HepG2 (cell line): ENCODE data around the gene RNF123. TPM values are rescaled to one million over a fixed set of nuclear protein-coding genes. Genes with fewer than 3 reads are reported as not detected.

Source experiments
- ATAC-seq: fragments of 200-7000 bp; cut with Tn5 transposase; 3 replicates; pipeline ENCODE4 v1.9.1; 2020; ENCODE audit warnings: mild to moderate bottlenecking, moderate library complexity
- BruUV-seq: library from RNA; stranded (reverse); fragments of 400-500 nt; replicated peaks from 2 replicates; lab custom pipeline; 2021; lab: Mats Ljungman, UMichigan
- CTCF ChIA-PET: fragments of 300-600 bp; formaldehyde crosslinking; extraction: SDS; loops from one replicate; lab custom pipeline; 2021; ENCODE audit warnings: low total read pairs, inconsistent platforms, low intra/inter-chr PET ratio; lab: Yijun Ruan, JAX
- POLR2A ChIA-PET: fragments of 350-600 bp; sonication (Branson Sonifier 250); formaldehyde crosslinking; loops from one replicate; lab custom pipeline; 2020; ENCODE audit warnings: antibody characterized with exemption, inconsistent platforms; lab: Yijun Ruan, JAX
- DNase-seq: peaks from one replicate; pipeline ENCODE4 v3.0.0-alpha.2; 2015; ENCODE audit warnings: low spot score
- FAIRE-seq: peaks from 3 replicates; lab custom pipeline; 2011; peaks lifted over from hg19 to GRCh38; lab: Jason Lieb, UNC
- H2AFZ ChIP-seq: one replicate; pipeline ENCODE4 v1.6.1; 2011; ENCODE audit warnings: low read length, inconsistent platforms
- H3K27ac ChIP-seq: fragments of 300-600 bp; 3 replicates; pipeline ENCODE4 v1.8.0; 2011; ENCODE audit warnings: mixed run types, mild to moderate bottlenecking, mixed read lengths, low read length, inconsistent platforms; ENCODE audit not compliant: insufficient read depth; ENCODE audit errors: extremely low read length
- H3K27me3 ChIP-seq, 2 experiments: fragments of 200-600 bp in 1 of 2; 2 replicates in 1 of 2; 3 replicates in 1 of 2; pipeline versions ENCODE4 v1.6.0 to v1.8.0; 2011; ENCODE audit warnings: low read length in 2 of 2, mild to moderate bottlenecking in 2 of 2, moderate library complexity in 2 of 2, inconsistent platforms in 1 of 2; ENCODE audit not compliant: insufficient read depth in 2 of 2, control insufficient read depth in 1 of 2
- H3K36me3 ChIP-seq, 2 experiments: fragments of 200-600 bp in 1 of 2; replicated peaks in 1 of 2; 2 replicates in 1 of 2; 3 replicates in 1 of 2; pipeline versions ENCODE4 v1.5.1 to v1.8.0; 2011; ENCODE audit warnings: low read length in 2 of 2, inconsistent platforms in 1 of 2; ENCODE audit not compliant: insufficient read depth in 2 of 2, control insufficient read depth in 1 of 2
- H3K4me1 ChIP-seq: 2 replicates; pipeline ENCODE4 v1.5.1; 2012; ENCODE audit warnings: low read length, inconsistent platforms; ENCODE audit not compliant: insufficient read depth
- H3K4me2 ChIP-seq: 2 replicates; pipeline ENCODE4 v1.6.0; 2011; ENCODE audit warnings: low read depth, low read length, inconsistent platforms
- H3K4me3 ChIP-seq, 3 experiments: fragments of 200-600 bp in 1 of 3; sonication (generic), shearing (Covaris generic) in 1 of 3; replicated peaks in 1 of 3; 2 replicates each; pipeline ENCODE4 v1.5.1; 2011 to 2016; ENCODE audit warnings: low read length in 3 of 3, inconsistent platforms in 2 of 3, low read depth in 2 of 3, mild to moderate bottlenecking in 2 of 3, control low read depth in 1 of 3, mixed read lengths in 1 of 3; ENCODE audit not compliant: insufficient read depth in 1 of 3
- H3K79me2 ChIP-seq: one replicate; pipeline ENCODE4 v1.6.1; 2011; ENCODE audit warnings: low read length, inconsistent platforms; ENCODE audit not compliant: insufficient read depth
- H3K9ac ChIP-seq: 2 replicates; pipeline ENCODE4 v1.6.0; 2011; ENCODE audit warnings: mild to moderate bottlenecking, low read depth, low read length, inconsistent platforms; ENCODE audit not compliant: insufficient read depth
- H3K9me3 ChIP-seq: 2 replicates; pipeline ENCODE4 v1.5.1; 2012; ENCODE audit warnings: mild to moderate bottlenecking, low read length
- H4K20me1 ChIP-seq: 2 replicates; pipeline ENCODE4 v1.6.0; 2011; ENCODE audit warnings: inconsistent platforms, mild to moderate bottlenecking, low read length, moderate library complexity; ENCODE audit not compliant: insufficient read depth
- FOXA3 ChIP-seq: IDR thresholded peaks from 2 replicates; pipeline ENCODE4 v1.6.1; 2016; ENCODE audit warnings: missing genetic modification reagents, missing compliant biosample characterization
- TFAP4 ChIP-seq: sonication (generic); IDR thresholded peaks from 2 replicates; pipeline ENCODE4 v1.6.1; 2016; ENCODE audit warnings: low read depth, borderline replicate concordance
- ZNF274 ChIP-seq: sonication (generic); formaldehyde crosslinking; IDR thresholded peaks from 2 replicates; pipeline ENCODE4 v1.5.1; 2020; ENCODE audit warnings: mild to moderate bottlenecking, missing genetic modification reagents
- ZNF609 ChIP-seq: sonication (generic); formaldehyde crosslinking; IDR thresholded peaks from 2 replicates; pipeline ENCODE4 v1.4.0; 2020; ENCODE audit warnings: mild to moderate bottlenecking, missing genetic modification reagents, borderline replicate concordance
- WGBS: methylation state at CpG from one replicate; pipeline ENCODE4 v1.1.6; 2017; ENCODE audit warnings: low lambda C conversion rate; 5-methylcytosine and 5-hydroxymethylcytosine counted together
- in situ Hi-C: cut with HindIII; loops from 2 replicates; pipeline ENCODE4 v1.10.0; 2017; ENCODE audit warnings: low pct_unique_long_range_greater_than_20kb; ENCODE audit not compliant: extremely low pct_ligation_motif_present
- intact Hi-C: fragments of 100-400 bp; cut with micrococcal nuclease; formaldehyde crosslinking; loops from one replicate; pipeline ENCODE4 v1.10.0; 2022; ENCODE audit not compliant: unreplicated experiment
- polyA plus RNA-seq, 8 experiments: library from polyadenylated mRNA; depleted of rRNA in 3 of 8; stranded (reverse) in 7 of 8; unstranded in 1 of 8; fragments of >200 nt; fragmentation: Illumina TruSeq in 4 of 8; extraction: Trizol in 4 of 8; gene quantifications; 2 replicates each; pipeline versions ENCODE4 v1.2.1 to v1.2.3, GENCODE V29; 2011 to 2016; ENCODE audit warnings: low read depth in 4 of 8, missing spikeins in 1 of 8, mixed read lengths in 1 of 8; ENCODE audit not compliant: insufficient read depth in 1 of 8
- total RNA-seq, 5 experiments: library from RNA; depleted of rRNA; stranded (reverse); fragments of >200 nt; fragmentation: Illumina TruSeq; extraction: Trizol; gene quantifications; 2 replicates each; pipeline ENCODE4 v1.2.3, GENCODE V29; 2016; ENCODE audit warnings: low read depth in 1 of 5

Gene RNF123
- total and polyA plus RNA-seq, 2 of the 13 experiments (the other 11 are each of a cell fraction or from before 2014, with no cell fraction given): 29.9 to 82.2 TPM

- H3K4me2 ChIP-seq: peak overlapping the region; percentile 61; the same call in 1 of the 2 replicates
- ChIA-PET POLR2A (interaction anchor here (0.6 kb wide), 1 partner anchor 267 kb away, joined by 3 read pairs; no protein-coding TSS in a partner anchor), CTCF (no interaction called here)
- H3K4me1 ChIP-seq: peaks cover 33% of the 10 kb centered on the region
- 88% methylated on average over 1 of the region's 3 CpGs for WGBS
- no peaks in the 10 kb centered on the region for H3K9me3 ChIP-seq
- no peaks in the 10 kb centered on the region; a peak in 2 of 5 replicates for H3K36me3 ChIP-seq
- H3K4me3 ChIP-seq: no peak overlapping the region
- BruUV-seq: no TSS peak
- ATAC-seq (peak; percentile 14), FAIRE-seq (no peak), DNase-seq (no peak)
- H3K9ac ChIP-seq: no peak overlapping the region
- peak overlapping the region; percentile 44 for H3K27ac ChIP-seq
- in situ Hi-C loops (no loop called here), intact Hi-C loops (no loop called here)
- no peaks in the 10 kb centered on the region for H4K20me1 ChIP-seq
- no peaks in the 10 kb centered on the region for H3K27me3 ChIP-seq
- TF ChIP-seq ZNF609 (CRISPR knock-in tag) (no peak), TFAP4 (peak; percentile 58; the same call in 1 of the 2 replicates), FOXA3 (0 out of 2 replicates have a peak, but pooled peaks have one; percentile 12), ZNF274 (CRISPR knock-in tag) (0 out of 2 replicates have a peak, but pooled peaks have one; percentile 40)
- H3K79me2 ChIP-seq: no peaks in the 10 kb centered on the region
- no peak overlapping the region for H2AFZ ChIP-seq
Measured at GRCh38 chr3:49648354-49649019, 40.9 kb upstream of the RNF123 start.
